ENCODE results near the gene OST4. TPM values are rescaled to one million over a fixed set of nuclear protein-coding genes. Genes with fewer than 3 reads are reported as not detected.

OST4 gene
- total and polyA plus RNA-seq, 12 donors: 174 to 617 (median 402) TPM

- Histone ChIP-seq H3K4me1 (replicated peaks in 1 of 2) (peaks cover 0 to 5% of the 10 kb centered on the region in 2 donors), H3K36me3 (replicated peaks in 1 of 2) (peaks cover 0 to 17% of the 10 kb centered on the region in 2 donors), H3K27me3 (no peaks in the 10 kb centered on the region), H3K4me3 (no peak overlapping the region), H3K9me3 (replicated peaks in 1 of 3) (no peaks in the 10 kb centered on the region), H3K27ac (no peak overlapping the region)
- DNase-seq: peak in 1 of 7 donors; percentile 6
- 91 to 96% (median 92%) methylated on average over 6 to 12 of the region's 12 CpGs for WGBS, 4 donors
- intact Hi-C loops (cut with DNase I): no loop called here
- TF ChIP-seq CTCF (IDR thresholded peaks at IDR 0.05): no peak
- TF ChIP-seq POLR2A (IDR thresholded peaks at IDR 0.05): no peak
Observed at GRCh38 chr2:27024812-27025211, 46.6 kb downstream of the OST4 start.

GRCh38 chr2:27024188-27024587 is 47.3 kb downstream of the OST4 start:
- DNase-seq: peak in 1 of 7 donors; percentile 10
- intact Hi-C loops (cut with DNase I): no loop called here
- Histone ChIP-seq H3K27ac (no peak overlapping the region), H3K4me3 (no peak overlapping the region), H3K27me3 (no peaks in the 10 kb centered on the region), H3K36me3 (replicated peaks in 1 of 2) (peaks cover 0 to 17% of the 10 kb centered on the region in 2 donors), H3K4me1 (replicated peaks in 1 of 2) (peaks cover 0 to 6% of the 10 kb centered on the region in 2 donors), H3K9me3 (replicated peaks in 1 of 3) (no peaks in the 10 kb centered on the region)
- 82 to 90% (median 87%) methylated on average over 16 to 18 of the region's 18 CpGs for WGBS, 4 donors
- TF ChIP-seq CTCF (IDR thresholded peaks at IDR 0.05): no peak
- TF ChIP-seq POLR2A (IDR thresholded peaks at IDR 0.05): no peak

GRCh38 chr2:27023740-27024139 is 47.7 kb downstream of the OST4 start:
- no peaks in the 10 kb centered on the region for H3K27me3 ChIP-seq
- peak in 1 of 7 donors; percentile 5 for DNase-seq
- intact Hi-C loops (cut with DNase I): no loop called here
- no peak for TF ChIP-seq POLR2A (IDR thresholded peaks at IDR 0.05)
- no peak for TF ChIP-seq CTCF (IDR thresholded peaks at IDR 0.05)
- 90 to 97% (median 94%) methylated on average over 7 of the region's 7 CpGs for WGBS, 4 donors
- H3K9me3 ChIP-seq (replicated peaks in 1 of 3): no peaks in the 10 kb centered on the region
- H3K4me1 ChIP-seq (replicated peaks in 1 of 2): peaks cover 0 to 6% of the 10 kb centered on the region in 2 donors
- peaks cover 0 to 17% of the 10 kb centered on the region in 2 donors for H3K36me3 ChIP-seq (replicated peaks in 1 of 2)
- H3K4me3 ChIP-seq: no peak overlapping the region
- H3K27ac ChIP-seq: no peak overlapping the region

GRCh38 chr2:27021253-27022049 is 50.0 kb downstream of the OST4 start:
- Histone ChIP-seq H3K4me1 (replicated peaks in 1 of 2) (peaks cover 0 to 13% of the 10 kb centered on the region in 2 donors), H3K36me3 (replicated peaks in 1 of 2) (peaks cover 0 to 16% of the 10 kb centered on the region in 2 donors), H3K27ac (peak overlapping the region in 1 of 5 donors; percentile 35), H3K27me3 (no peaks in the 10 kb centered on the region), H3K9me3 (replicated peaks in 1 of 3) (no peaks in the 10 kb centered on the region), H3K4me3 (no peak overlapping the region)
- WGBS, 4 donors: 78 to 85% (median 83%) methylated on average over 11 of the region's 11 CpGs
- TF ChIP-seq CTCF (IDR thresholded peaks at IDR 0.05): no peak
- TF ChIP-seq POLR2A (IDR thresholded peaks at IDR 0.05): no peak
- no peak for DNase-seq
- intact Hi-C loops (cut with DNase I): no loop called here

Other genes with a start within 250 kb of the OST4 start
- gene DPYSL5, start 223.5 kb downstream of the OST4 start, total RNA-seq: 1 to 10 TPM in 2 of 9 donors, under 1 TPM in 3, not detected in 4; 0.34 to 1.6 (median 0.64) TPM
- gene DPYSL5, start 223.5 kb downstream of the OST4 start, polyA plus RNA-seq: 1 to 10 TPM in 2 of 3 donors, under 1 TPM in 1; 0.37 to 1.6 (median 1.0) TPM
- 10 to 100 TPM; 11.0 to 27.9 (median 18.6) TPM for gene MAPRE3, start 101.0 kb downstream of the OST4 start, total RNA-seq
- 10 to 100 TPM; 26.5 to 73.0 (median 30.5) TPM for gene MAPRE3, start 101.0 kb downstream of the OST4 start, polyA plus RNA-seq
- gene TMEM214, start 38.7 kb downstream of the OST4 start, total RNA-seq: 100 to 1,000 TPM in 2 of 9 donors, 10 to 100 TPM in 7; 25.2 to 124 (median 50.0) TPM
- gene TMEM214, start 38.7 kb downstream of the OST4 start, polyA plus RNA-seq: 100 to 1,000 TPM in 1 of 3 donors, 10 to 100 TPM in 2; 63.7 to 111 (median 96.8) TPM
- 10 to 100 TPM; 23.4 to 42.4 (median 32.0) TPM for gene AGBL5, start 20.0 kb downstream of the OST4 start, total RNA-seq
- 10 to 100 TPM; 21.2 to 31.3 (median 29.8) TPM for gene AGBL5, start 20.0 kb downstream of the OST4 start, polyA plus RNA-seq
- 100 to 1,000 TPM in 5 of 9 donors, 10 to 100 TPM in 4; 17.7 to 243 (median 115) TPM for gene EMILIN1, start 7.0 kb upstream of the OST4 start, total RNA-seq
- 100 to 1,000 TPM in 1 of 3 donors, 10 to 100 TPM in 1, 1 to 10 TPM in 1; 4.2 to 168 (median 84.4) TPM for gene EMILIN1, start 7.0 kb upstream of the OST4 start, polyA plus RNA-seq
- gene KHK, start 15.1 kb upstream of the OST4 start, total RNA-seq: 10 to 100 TPM in 4 of 9 donors, 1 to 10 TPM in 5; 4.0 to 14.4 (median 9.0) TPM
- 1 to 10 TPM; 3.3 to 6.7 (median 4.9) TPM for gene KHK, start 15.1 kb upstream of the OST4 start, polyA plus RNA-seq
- 1 to 10 TPM in 4 of 9 donors, under 1 TPM in 4, not detected in 1; 0.52 to 4.7 (median 1.0) TPM for gene CGREF1, start 47.5 kb upstream of the OST4 start, total RNA-seq
- gene CGREF1, start 47.5 kb upstream of the OST4 start, polyA plus RNA-seq: 1 to 10 TPM; 1.8 to 2.0 (median 2.0) TPM
- 1 to 10 TPM in 6 of 9 donors, under 1 TPM in 2, not detected in 1; 0.61 to 3.3 (median 1.5) TPM for gene ABHD1, start 52.2 kb upstream of the OST4 start, total RNA-seq
- 1 to 10 TPM in 2 of 3 donors, under 1 TPM in 1; 0.90 to 6.0 (median 4.4) TPM for gene ABHD1, start 52.2 kb upstream of the OST4 start, polyA plus RNA-seq
- gene PREB, start 63.0 kb upstream of the OST4 start, total RNA-seq: 10 to 100 TPM; 47.0 to 91.5 (median 64.6) TPM
- 10 to 100 TPM; 44.1 to 68.5 (median 67.8) TPM for gene PREB, start 63.0 kb upstream of the OST4 start, polyA plus RNA-seq
- not detected for gene PRR30, start 67.8 kb upstream of the OST4 start, total RNA-seq
- not detected for gene PRR30, start 67.8 kb upstream of the OST4 start, polyA plus RNA-seq
- gene TCF23, start 77.3 kb upstream of the OST4 start, total RNA-seq: under 1 TPM in 7 of 9 donors, not detected in 2; under 0.01 to 0.35 (median 0.08) TPM
- under 1 TPM in 2 of 3 donors, not detected in 1; 0.03 to 0.24 TPM for gene TCF23, start 77.3 kb upstream of the OST4 start, polyA plus RNA-seq
- gene ATRAID, start 140.4 kb upstream of the OST4 start, total RNA-seq: 100 to 1,000 TPM; 124 to 292 (median 155) TPM
- gene ATRAID, start 140.4 kb upstream of the OST4 start, polyA plus RNA-seq: 100 to 1,000 TPM; 139 to 228 (median 190) TPM
- 10 to 100 TPM; 13.5 to 35.0 (median 18.5) TPM for gene SLC5A6, start 140.6 kb upstream of the OST4 start, total RNA-seq
- 10 to 100 TPM; 17.8 to 30.1 (median 18.1) TPM for gene SLC5A6, start 140.6 kb upstream of the OST4 start, polyA plus RNA-seq
- gene CAD, start 145.7 kb upstream of the OST4 start, total RNA-seq: 10 to 100 TPM; 13.1 to 70.5 (median 19.0) TPM
- 10 to 100 TPM in 2 of 3 donors, 1 to 10 TPM in 1; 8.9 to 25.8 (median 13.9) TPM for gene CAD, start 145.7 kb upstream of the OST4 start, polyA plus RNA-seq
- gene SLC30A3, start 191.4 kb upstream of the OST4 start, total RNA-seq: 1 to 10 TPM in 8 of 9 donors, not detected in 1; 1.4 to 5.6 (median 3.1) TPM
- 1 to 10 TPM in 2 of 3 donors, under 1 TPM in 1; 0.27 to 1.5 (median 1.3) TPM for gene SLC30A3, start 191.4 kb upstream of the OST4 start, polyA plus RNA-seq
- 1 to 10 TPM in 3 of 9 donors, under 1 TPM in 3, not detected in 3; 0.14 to 2.0 (median 0.99) TPM for gene DNAJC5G, start 203.8 kb upstream of the OST4 start, total RNA-seq
- 1 to 10 TPM in 1 of 3 donors, under 1 TPM in 1, not detected in 1; 0.88 to 2.9 TPM for gene DNAJC5G, start 203.8 kb upstream of the OST4 start, polyA plus RNA-seq
- 10 to 100 TPM in 6 of 9 donors, 1 to 10 TPM in 3; 1.2 to 27.7 (median 12.7) TPM for gene TRIM54, start 210.8 kb upstream of the OST4 start, total RNA-seq
- gene TRIM54, start 210.8 kb upstream of the OST4 start, polyA plus RNA-seq: 10 to 100 TPM in 2 of 3 donors, 1 to 10 TPM in 1; 2.1 to 47.1 (median 21.1) TPM
- 1 to 10 TPM; 2.1 to 7.2 (median 3.9) TPM for gene UCN, start 236.8 kb upstream of the OST4 start, total RNA-seq
- 10 to 100 TPM in 2 of 3 donors, under 1 TPM in 1; 0.42 to 14.9 (median 11.3) TPM for gene UCN, start 236.8 kb upstream of the OST4 start, polyA plus RNA-seq

All from adrenal gland (tissue), 12 donors.